GM12875 (cell line): ENCODE measurements around the gene SH2D3C.
A peak's percentile ranks its signal among the peaks of the same experiment; 100 is the strongest.

Experiments used
- H3K4me3 ChIP-seq: one replicate; pipeline ENCODE4 v1.5.1; 2011; ENCODE audit warnings: low read depth, low read length, control low read depth
- CTCF ChIP-seq: IDR thresholded peaks from 2 replicates; pipeline ENCODE4 v1.5.1; 2011; ENCODE audit warnings: low read depth, mild to moderate bottlenecking, control low read depth, inconsistent platforms, low read length, moderate library complexity, borderline replicate concordance; ENCODE audit not compliant: insufficient read depth

SH2D3C gene

GRCh38 chr9:127773981-127774380 lies 4.5 kb downstream of the SH2D3C start:
- no peak for TF ChIP-seq CTCF
- H3K4me3 ChIP-seq = no peak overlapping the region

GRCh38 chr9:127773272-127773671 lies 5.2 kb downstream of the SH2D3C start:
- H3K4me3 ChIP-seq = no peak overlapping the region
- TF ChIP-seq CTCF = no peak

GRCh38 chr9:127772603-127773002 lies 5.9 kb downstream of the SH2D3C start:
- TF ChIP-seq CTCF = no peak
- no peak overlapping the region for H3K4me3 ChIP-seq

- TF ChIP-seq CTCF = no peak
- H3K4me3 ChIP-seq = peak overlapping the region; percentile 53
Measured at GRCh38 chr9:127771570-127772189, 6.8 kb downstream of the SH2D3C start.

GRCh38 chr9:127770905-127771569 lies 7.4 kb downstream of the SH2D3C start:
- peak overlapping the region; percentile 53 for H3K4me3 ChIP-seq
- no peak for TF ChIP-seq CTCF

- no peak for TF ChIP-seq CTCF
- no peak overlapping the region for H3K4me3 ChIP-seq
Measured at GRCh38 chr9:127770583-127770904, 7.9 kb downstream of the SH2D3C start.

- H3K4me3 ChIP-seq = no peak overlapping the region
- TF ChIP-seq CTCF = no peak
Measured at GRCh38 chr9:127769929-127770582, 8.4 kb downstream of the SH2D3C start.
